Right lobe of liver (tissue), 6 donors: ENCODE data around the gene B4GALNT1. TPM values are rescaled to one million over a fixed set of nuclear protein-coding genes. Genes with fewer than 3 reads are reported as not detected.
"Not testable (repeated sequence)": the region's sequence is repeated elsewhere in the genome, so short reads cannot be mapped to it uniquely, and the experiment has no call there.

Experiments used
- ATAC-seq, 4 donors: fragments of 200-7000 bp; cut with Tn5 transposase; one replicate each; pipeline ENCODE4 v1.9.1; 2020; ENCODE audit warnings: mild to moderate bottlenecking in 4 of 4, moderate library complexity in 4 of 4
- DNase-seq, 3 donors: peaks; one replicate each; pipeline ENCODE4 v3.0.0-alpha.2; 2020
- H3K27ac ChIP-seq, 3 donors: fragments of 200-600 bp; one replicate each; pipeline ENCODE4 v1.8.0; 2022
- H3K27me3 ChIP-seq, 2 donors: fragments of 200-600 bp; one replicate each; pipeline ENCODE4 v1.8.0; 2022
- H3K36me3 ChIP-seq, 4 donors: fragments of 200-600 bp; sonication (generic) in 1 of 4; one replicate each; pipeline versions ENCODE4 v1.5.1 to v1.8.0; 2017 to 2022; ENCODE audit warnings: control low read depth in 1 of 4
- H3K4me1 ChIP-seq, 4 donors: fragments of 200-600 bp; sonication (generic) in 1 of 4; one replicate each; pipeline versions ENCODE4 v1.5.1 to v1.8.0; 2017 to 2022; ENCODE audit warnings: control low read depth in 1 of 4
- H3K4me3 ChIP-seq, 3 donors: fragments of 200-600 bp; one replicate each; pipeline ENCODE4 v1.8.0; 2022
- H3K9me3 ChIP-seq, 4 donors: fragments of 200-600 bp; sonication (generic) in 1 of 4; one replicate each; pipeline versions ENCODE4 v1.5.1 to v1.8.0; 2017 to 2022; ENCODE audit warnings: control low read depth in 1 of 4
- POLR2A ChIP-seq: fragments of 450-650 bp; IDR thresholded peaks from one replicate; pipeline ENCODE4 v1.6.1; 2017; ENCODE audit warnings: antibody characterized with exemption, mild to moderate bottlenecking
- WGBS: methylation state at CpG from one replicate; pipeline ENCODE4 v1.1.6; 2018; ENCODE audit warnings: low coverage, low lambda C conversion rate; ENCODE audit not compliant: insufficient coverage; ENCODE audit errors: missing lambda C conversion rate; 5-methylcytosine and 5-hydroxymethylcytosine counted together
- intact Hi-C, 2 donors: fragments of 100-400 bp; cut with DNase I; formaldehyde crosslinking; loops; one replicate each; pipeline versions ENCODE4 v1.11.2 to v1.14.1; 2022
- total RNA-seq, 6 experiments: library from RNA; depleted of rRNA in 2 of 6; stranded (reverse); fragments of >200 nt in 2 of 6; fragmentation: NEBNext Ultra II Directional in 3 of 6; extraction: Animal tissue kit (Norgen Biotek cat#: 25700) in 3 of 6; gene quantifications; one replicate each; pipeline versions ENCODE4 v1.1.0 to v1.2.4, GENCODE V29; 2016 to 2023
- TF ChIP-seq, protein P1 (sequence below), 4 donors: fragments of 200-600 bp in 3 of 4; fragments of 450-650 bp in 1 of 4; IDR thresholded peaks; one replicate each; pipeline versions ENCODE4 v1.5.1 to v1.8.0; 2016 to 2022; ENCODE audit warnings: antibody characterized with exemption in 4 of 4, mild to moderate bottlenecking in 2 of 4
- donor health status: DM: no; HTN: yes; CAD: no.
- donor health status: DM: no; HTN: no; CAD: no.
- donor health status: DM: no; HTN: no; CAD: no.
- donor health status: DM: no; HTN: yes; CAD: no.
- donor health status: DM: no; HTN: yes; CAD: no.

The B4GALNT1 gene
- total RNA-seq, 6 experiments from 2014 or later, result 0.44 to 3.6 (median 0.78) TPM

DNA sequence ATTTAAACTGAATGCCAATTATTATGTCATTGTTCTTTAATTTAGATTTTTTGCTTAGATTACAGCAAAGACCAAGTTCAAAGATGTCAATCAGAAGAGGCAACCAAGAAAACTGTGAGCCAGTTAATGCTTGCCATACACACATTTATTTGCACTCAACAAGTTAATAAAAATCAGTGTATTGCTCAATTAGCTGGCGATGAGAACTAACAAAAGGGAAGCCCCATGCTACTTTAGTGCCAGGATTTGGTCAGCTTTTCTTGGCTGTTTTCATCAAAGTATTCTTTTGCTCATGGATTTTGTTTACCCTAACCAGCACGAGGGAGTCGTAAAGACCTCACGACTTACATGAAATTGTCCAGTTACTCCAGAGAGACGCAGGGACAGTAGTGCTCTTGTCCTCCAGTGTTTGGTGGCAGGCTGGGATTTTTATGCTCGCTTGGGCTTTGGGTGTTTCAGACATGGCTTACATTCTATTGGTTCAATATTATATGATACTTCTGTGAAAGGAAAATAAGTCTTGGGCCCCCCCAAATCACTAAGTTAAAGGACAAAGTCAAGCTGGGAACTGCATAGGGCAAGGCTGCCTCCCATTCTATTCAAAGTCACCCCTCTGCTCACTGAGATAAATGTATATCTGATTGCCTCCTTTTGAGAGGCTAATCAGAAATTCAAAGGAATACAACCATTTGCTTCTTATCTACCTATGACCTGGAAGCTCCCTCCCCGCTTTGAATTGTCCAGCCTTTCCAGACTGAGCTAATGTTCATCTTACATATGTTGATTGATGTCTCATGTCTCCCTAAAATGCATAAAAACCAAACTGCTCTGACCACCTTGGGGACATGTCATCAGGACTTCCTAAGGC, 7.4 kb upstream of the B4GALNT1 start:
- WGBS, result 42% methylated on average over 7 of the region's 7 CpGs
- Histone ChIP-seq H3K27me3 (peaks cover 0 to 9% of the 10 kb centered on the region in 2 donors), H3K36me3 (no peaks in the 10 kb centered on the region), H3K4me1 (no peaks in the 10 kb centered on the region), H3K27ac (no peak overlapping the region), H3K4me3 (no peak overlapping the region), H3K9me3 (no peaks in the 10 kb centered on the region)
- TF ChIP-seq, protein P1, sequence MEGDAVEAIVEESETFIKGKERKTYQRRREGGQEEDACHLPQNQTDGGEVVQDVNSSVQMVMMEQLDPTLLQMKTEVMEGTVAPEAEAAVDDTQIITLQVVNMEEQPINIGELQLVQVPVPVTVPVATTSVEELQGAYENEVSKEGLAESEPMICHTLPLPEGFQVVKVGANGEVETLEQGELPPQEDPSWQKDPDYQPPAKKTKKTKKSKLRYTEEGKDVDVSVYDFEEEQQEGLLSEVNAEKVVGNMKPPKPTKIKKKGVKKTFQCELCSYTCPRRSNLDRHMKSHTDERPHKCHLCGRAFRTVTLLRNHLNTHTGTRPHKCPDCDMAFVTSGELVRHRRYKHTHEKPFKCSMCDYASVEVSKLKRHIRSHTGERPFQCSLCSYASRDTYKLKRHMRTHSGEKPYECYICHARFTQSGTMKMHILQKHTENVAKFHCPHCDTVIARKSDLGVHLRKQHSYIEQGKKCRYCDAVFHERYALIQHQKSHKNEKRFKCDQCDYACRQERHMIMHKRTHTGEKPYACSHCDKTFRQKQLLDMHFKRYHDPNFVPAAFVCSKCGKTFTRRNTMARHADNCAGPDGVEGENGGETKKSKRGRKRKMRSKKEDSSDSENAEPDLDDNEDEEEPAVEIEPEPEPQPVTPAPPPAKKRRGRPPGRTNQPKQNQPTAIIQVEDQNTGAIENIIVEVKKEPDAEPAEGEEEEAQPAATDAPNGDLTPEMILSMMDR (IDR thresholded peaks at IDR 0.05), result no peak
- no peak for TF ChIP-seq POLR2A
- DNase-seq (no peak), ATAC-seq (peak in 2 of 4 donors; percentile 22 to 69)
- intact Hi-C loops, result no loop called here

DNA sequence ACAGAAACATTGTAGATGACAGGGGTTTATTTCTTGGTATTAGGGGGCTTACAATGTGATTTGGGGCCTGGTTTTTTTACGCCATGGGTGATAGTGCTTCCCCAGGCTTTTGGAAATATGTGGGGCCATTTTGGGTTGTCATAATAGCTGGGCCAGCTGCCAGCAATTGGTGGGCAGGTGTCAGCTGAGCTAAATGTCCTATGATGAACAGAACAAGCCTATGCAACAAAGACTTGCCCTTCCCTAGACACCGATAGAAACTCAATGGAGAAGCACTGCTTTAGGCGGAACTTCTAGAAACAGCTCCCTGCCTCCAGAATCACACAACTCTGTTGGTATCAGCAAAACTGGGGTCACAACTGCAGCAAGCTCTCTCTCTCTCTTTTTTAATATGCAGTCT, 5.1 kb upstream of the B4GALNT1 start:
- DNase-seq (no peak), ATAC-seq (no peak)
- Histone ChIP-seq H3K4me1 (peaks cover 0 to 2% (median 0%) of the 10 kb centered on the region in 4 donors), H3K27ac (no peak overlapping the region), H3K27me3 (peaks cover 4 to 10% of the 10 kb centered on the region in 2 donors), H3K4me3 (no peak overlapping the region), H3K36me3 (no peaks in the 10 kb centered on the region), H3K9me3 (no peaks in the 10 kb centered on the region)
- WGBS, result 90% methylated on average over 1 of the region's 3 CpGs
- no peak for TF ChIP-seq POLR2A
- TF ChIP-seq, protein P1 (IDR thresholded peaks at IDR 0.05), result no peak
- intact Hi-C loops, result no loop called here

DNA sequence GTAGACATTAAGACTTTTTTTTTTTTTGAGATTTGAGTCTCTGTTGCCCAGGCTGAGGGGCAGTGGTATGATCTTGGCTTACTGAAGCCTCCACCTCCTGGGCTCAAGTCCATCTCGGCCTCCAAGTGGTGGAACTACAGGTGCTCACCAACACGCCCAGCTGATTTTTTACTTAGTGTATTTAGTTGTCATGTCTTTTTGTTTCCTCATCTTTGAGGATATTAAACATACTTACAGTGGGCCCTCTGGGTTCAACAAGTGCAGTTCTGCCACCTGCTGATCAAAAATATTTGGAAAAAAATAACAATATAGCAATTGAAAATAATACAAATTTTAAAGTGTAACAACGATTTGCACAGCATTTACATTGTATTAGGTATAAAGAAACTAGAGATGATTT, 4.4 kb upstream of the B4GALNT1 start:
- Histone ChIP-seq H3K9me3 (no peaks in the 10 kb centered on the region), H3K4me3 (no peak overlapping the region), H3K4me1 (peaks cover 0 to 9% (median 2%) of the 10 kb centered on the region in 4 donors), H3K27ac (no peak overlapping the region), H3K27me3 (peaks cover 4 to 10% of the 10 kb centered on the region in 2 donors), H3K36me3 (no peaks in the 10 kb centered on the region)
- intact Hi-C loops, result no loop called here
- DNase-seq (no peak), ATAC-seq (no peak)
- WGBS, result 61% methylated on average over 3 of the region's 3 CpGs
- no peak for TF ChIP-seq POLR2A
- TF ChIP-seq, protein P1 (IDR thresholded peaks at IDR 0.05), result no peak

DNA sequence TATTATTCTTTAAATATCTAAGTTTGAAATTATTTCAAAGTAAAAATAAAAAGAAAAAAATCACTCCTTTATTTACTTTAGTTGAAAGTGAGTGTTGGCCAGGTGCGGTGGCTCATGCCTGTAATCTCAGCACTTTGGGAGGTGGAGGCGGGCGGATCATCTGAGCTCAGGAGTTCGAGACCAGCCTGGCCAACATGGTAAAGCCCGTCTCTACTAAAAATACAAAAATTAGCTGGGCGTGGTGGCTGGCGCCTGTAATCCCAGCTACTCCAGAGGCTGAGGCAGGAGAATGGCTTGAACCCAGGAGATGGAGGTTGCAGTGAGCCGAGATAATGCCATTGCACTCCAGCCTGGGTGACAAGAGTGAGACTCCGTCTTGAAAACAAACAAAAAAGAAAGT, 3.7 kb upstream of the B4GALNT1 start:
- intact Hi-C loops, H3K27ac ChIP-seq, H3K9me3 ChIP-seq, H3K36me3 ChIP-seq, DNase-seq, ATAC-seq, H3K27me3 ChIP-seq, H3K4me3 ChIP-seq: not testable (repeated sequence)
- H3K4me1 ChIP-seq, result peaks cover 0 to 12% (median 3%) of the 10 kb centered on the region in 4 donors
- WGBS, result 87% methylated on average over 6 of the region's 9 CpGs
